Inflammatory macrophage treated with lipopolysaccharide for 1 hour (primary cell): ENCODE data around the gene ADAMTS1.

ENCODE experiments used
- DNase-seq, 2 donors: peaks; one replicate each; pipeline ENCODE4 v3.0.0-alpha.2; 2020 to 2022

ADAMTS1 gene

GRCh38 chr21:26844258-26845065, 747 bp downstream of the ADAMTS1 start:
- DNase-seq = no peak

GRCh38 chr21:26843933-26844257, 1.3 kb downstream of the ADAMTS1 start:
- no peak for DNase-seq

DNA sequence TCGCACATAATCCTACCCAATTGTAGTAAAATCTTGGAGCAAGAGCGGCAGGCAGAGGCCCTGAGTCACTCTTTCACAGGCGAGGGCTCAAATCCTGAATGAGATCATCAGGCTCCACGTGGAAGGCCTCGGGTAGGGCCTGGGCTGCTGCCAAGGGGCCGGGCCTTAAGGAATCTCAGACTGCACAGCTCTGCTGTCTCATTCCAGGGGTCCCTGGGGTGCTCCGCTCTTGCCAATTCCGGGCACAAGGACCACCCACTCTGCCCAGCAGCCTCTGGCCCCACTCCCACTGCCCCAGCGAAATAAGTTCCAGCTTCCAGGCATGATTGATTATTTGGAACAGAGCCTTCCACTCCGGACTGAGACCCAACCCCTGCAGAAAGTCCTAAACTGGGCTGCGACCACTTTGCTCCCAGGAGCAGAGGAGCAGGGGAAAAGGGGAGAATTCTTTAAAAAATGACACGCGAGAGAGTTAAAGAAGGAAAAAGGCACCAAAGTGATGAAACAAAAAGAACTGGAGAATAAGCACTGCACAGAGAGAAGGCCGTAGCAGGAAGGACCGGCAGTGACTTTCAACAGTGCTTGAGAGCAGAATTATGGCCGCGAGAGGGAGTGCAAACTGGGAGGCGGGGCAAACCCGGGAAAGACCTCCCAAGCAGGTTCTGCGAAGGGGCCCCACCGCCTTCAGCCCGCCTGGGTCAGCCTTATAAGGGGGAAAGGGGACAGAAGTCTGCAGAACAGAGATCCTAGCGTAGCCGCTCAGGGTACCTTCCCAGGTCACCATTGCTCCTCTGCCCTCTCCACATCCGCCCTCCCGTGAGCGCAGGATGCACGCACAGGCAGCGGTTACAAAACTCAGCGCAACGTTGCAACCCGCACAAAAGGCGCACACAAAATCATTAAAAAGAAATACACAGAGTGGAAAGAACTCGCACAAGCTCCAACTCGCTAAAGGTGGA, 2.0 kb downstream of the ADAMTS1 start:
- DNase-seq = no peak

DNA sequence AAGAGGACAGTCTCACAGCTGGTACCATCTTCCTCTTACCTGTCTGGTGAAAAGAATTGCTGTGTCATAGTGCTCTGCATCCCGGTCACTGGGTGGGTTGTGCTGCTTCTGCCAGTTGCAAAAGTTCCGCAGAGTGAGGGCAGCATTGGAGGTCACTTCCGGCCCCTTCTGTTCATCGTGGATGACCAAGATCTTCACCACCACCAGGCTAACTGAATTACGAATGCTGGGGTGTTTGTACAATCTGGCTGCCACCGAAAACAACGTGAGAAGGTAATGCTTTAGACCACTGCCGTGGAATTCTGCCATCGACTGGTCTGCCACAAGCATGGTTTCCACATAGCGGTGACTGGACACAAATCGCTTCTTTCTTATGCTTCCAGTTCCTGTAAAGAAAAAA, 2.9 kb downstream of the ADAMTS1 start:
- no peak for DNase-seq

DNA sequence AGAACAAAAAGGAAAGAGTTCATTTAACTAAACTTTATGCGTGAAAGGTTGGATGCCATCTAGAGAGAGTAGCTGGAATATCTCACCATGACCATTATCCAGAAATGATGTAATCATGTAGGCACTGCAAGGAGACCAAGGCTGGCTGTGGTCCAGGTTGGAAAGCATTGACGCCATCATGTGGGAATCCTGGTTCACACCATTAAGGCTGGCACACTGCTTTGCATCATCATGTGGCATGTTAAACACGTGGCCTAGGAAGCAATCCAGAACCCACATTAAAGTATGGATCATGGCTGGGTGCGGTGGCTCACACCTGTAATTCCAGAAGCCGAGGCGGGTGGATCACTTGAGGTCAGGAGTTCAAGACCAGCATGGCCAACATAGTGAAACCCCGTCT, 4.3 kb downstream of the ADAMTS1 start:
- no peak for DNase-seq

DNA sequence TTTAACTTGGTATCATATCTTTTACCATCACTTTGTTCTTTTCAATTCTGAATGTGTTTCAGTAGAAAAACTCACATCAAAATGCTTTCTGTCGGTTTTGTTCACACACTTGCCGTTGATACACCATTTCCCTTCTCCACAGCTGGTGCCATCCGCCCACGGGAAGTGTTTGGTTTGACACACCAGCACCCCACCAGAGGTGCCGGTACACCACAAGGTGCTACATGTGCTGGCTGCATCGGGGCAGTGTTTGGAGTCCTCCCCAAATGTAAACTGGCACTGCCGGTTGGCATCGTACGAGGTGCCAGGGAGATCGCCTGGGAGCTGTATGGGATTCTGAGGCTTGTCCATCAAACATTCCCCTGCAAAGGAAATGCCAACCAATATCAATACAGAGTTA, 5.0 kb downstream of the ADAMTS1 start:
- no peak for DNase-seq

DNA sequence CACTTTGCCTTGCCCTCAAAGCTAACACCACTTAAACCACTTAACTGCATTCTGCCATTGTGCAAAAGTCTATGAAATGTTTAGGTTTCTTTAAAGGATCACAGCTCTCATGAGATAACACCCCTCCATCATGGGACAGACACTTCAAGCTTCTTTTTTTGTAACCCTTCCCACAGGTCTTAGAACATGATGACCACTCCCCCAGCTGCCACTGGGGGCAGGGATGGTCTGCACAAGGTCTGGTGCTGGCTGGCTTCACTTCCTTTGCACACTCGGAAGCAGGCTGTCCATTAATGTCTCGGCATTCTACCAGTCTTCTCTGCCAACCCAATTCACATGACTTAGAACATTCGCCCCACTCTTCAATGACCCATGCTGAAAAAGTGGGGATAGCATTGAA, 7.7 kb downstream of the ADAMTS1 start:
- no peak for DNase-seq

GRCh38 chr21:26836528-26836927, 8.7 kb downstream of the ADAMTS1 start:
- no peak for DNase-seq

DNA sequence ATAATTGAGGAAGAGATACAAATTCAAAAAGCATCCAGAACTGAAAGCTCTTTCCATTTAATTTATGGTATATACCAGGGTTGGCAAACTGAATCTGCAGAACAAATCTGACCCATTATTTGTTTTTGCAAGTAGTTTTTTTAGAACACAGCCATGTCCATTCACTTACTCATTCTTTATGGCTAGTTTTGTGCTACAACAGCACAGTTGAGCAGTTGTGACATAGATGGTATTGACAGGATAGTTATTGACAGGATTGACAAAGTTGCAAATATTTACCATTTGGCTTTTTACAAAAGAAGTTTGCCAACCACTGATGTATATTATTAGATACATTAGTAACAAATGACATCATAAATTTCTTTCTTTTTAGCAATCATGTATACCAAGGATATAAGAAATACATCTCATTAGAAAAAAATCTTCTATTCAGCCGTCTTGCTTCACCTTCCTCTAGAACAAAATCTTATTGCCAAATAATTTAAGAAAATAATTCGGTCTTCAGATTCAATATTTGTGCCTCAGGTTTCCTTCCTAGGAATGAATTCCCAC, 9.4 kb downstream of the ADAMTS1 start:
- no peak for DNase-seq

GRCh38 chr21:26835027-26835713, 10.0 kb downstream of the ADAMTS1 start:
- no peak for DNase-seq

GRCh38 chr21:26834181-26834905, 10.9 kb downstream of the ADAMTS1 start:
- DNase-seq = no peak

DNA sequence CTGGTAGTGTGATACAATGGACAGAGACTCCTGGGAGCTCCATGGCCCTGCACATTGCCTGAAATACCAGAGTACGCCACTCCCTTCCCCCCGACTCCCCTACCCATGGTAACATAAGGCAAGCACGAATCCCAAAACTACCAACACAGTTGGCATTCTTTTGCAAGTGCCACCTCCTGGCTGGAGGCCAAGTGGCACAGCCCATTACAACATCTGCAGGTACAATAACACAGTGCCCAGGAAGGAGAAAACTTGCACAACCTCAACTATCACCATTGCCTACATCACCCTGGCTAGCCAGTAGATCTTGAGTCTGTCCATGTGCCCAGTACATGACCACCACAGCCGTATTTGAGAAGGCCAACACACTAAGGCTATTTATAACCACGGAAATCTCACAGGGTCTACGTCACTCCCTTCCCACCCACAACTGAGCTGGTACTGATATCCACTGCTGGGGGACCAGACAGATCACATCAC, 11.7 kb downstream of the ADAMTS1 start:
- DNase-seq = no peak

GRCh38 chr21:26833011-26833410, 12.2 kb downstream of the ADAMTS1 start:
- DNase-seq = no peak

DNA sequence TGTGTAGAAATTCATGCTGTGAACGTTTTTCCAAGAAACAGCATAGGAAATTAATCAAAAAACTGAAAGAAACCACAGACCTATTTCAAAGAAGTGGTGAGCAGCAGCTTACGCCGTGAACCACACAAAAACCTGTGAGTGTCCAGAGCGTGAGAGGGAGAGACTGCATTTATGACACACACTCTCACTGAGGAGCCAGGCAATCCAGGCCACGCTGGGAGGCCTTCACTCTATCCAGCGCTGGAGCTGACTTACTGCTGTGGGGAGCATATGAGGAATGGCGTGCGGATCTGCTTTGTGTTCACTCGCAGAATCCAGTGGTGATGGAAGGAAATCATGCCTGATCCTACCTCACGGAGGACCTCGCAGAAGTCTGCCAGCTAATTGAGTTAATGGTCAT, 12.7 kb downstream of the ADAMTS1 start:
- no peak for DNase-seq

DNA sequence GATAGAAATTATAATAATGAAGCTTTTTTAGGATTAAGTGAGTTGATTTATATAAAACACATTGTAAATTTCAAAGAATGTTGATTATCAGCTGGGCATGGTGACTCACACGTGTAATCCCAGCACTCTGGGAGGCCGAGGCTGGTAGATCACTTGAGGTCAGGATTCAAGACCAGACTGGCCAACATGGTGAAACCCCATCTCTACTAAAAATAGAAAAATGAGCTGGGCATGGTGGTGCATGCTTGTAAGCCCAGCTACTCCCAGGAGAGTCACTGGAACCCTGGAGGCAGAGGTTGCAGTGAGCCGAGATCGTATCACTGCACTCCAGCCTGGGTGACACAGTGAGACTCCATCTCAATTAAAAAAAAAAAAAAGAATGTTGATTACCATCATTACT, 18.4 kb downstream of the ADAMTS1 start:
- DNase-seq = no peak

GRCh38 chr21:26820509-26820908, 24.7 kb downstream of the ADAMTS1 start:
- no peak for DNase-seq

DNA sequence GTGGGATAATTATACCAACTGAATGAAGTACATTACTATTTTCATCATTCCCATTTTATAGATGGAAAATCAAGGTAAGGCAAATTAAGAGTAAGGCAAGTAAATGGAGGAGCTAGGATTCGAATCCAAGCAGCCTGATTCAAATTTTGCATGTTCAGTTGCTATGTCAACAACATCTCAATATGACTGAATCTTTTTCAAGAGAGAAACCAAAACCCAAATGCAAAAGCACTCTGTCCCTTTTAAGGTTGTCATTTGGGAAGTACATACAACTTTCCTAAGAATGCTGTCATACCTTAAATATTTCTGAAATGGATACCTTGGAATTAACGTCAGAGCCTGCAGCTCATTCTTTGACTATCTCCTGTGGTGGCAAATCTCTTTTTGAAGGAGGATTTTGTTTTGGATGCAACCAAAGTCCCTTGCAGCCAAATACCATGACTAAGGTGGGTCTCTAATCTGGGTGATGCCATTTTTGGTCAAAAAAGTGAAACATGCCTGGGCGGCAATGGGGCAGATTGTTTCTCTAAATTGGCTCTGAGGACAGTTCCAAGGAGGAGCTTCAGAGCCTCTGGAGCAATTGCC, 25.4 kb downstream of the ADAMTS1 start:
- no peak for DNase-seq

GRCh38 chr21:26818906-26819305, 26.3 kb downstream of the ADAMTS1 start:
- DNase-seq = no peak

DNA sequence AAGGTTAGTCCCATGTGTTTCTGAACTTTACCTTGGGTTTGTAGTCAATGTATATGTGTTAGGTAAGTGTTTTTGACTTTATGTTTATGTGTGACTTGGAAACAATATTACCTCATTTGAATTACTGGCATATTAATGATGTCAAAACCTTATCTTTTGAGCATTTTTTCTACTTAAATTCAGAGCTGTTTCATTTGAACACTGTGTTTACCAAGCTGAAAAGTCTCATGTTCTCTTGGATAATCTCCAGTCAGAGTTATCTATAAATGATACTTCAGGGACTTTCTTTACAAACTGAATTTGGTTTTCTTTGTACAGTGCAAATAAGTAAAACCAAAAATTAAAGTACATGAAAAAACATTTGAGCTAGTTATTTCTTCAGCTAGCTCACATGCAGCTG, 30.0 kb downstream of the ADAMTS1 start:
- no peak for DNase-seq

DNA sequence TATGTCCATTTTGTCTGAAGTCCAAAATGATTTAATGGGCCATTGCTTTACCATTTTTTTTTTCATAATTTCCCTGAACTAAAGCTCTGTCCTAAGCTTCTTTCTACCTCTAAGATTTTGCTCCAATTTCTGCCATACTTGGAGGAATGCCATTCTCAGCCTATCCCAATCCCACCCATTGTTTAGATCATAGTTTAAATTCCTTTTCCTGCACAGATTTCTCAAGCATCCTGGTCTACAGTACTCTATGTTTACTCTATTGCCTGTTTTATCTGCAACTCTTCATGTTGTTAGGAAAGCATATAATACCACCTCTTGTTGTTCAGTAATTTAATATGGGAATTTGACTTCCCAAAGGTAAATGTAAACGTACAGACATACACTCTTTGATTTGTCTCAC, 30.8 kb downstream of the ADAMTS1 start:
- no peak for DNase-seq

DNA sequence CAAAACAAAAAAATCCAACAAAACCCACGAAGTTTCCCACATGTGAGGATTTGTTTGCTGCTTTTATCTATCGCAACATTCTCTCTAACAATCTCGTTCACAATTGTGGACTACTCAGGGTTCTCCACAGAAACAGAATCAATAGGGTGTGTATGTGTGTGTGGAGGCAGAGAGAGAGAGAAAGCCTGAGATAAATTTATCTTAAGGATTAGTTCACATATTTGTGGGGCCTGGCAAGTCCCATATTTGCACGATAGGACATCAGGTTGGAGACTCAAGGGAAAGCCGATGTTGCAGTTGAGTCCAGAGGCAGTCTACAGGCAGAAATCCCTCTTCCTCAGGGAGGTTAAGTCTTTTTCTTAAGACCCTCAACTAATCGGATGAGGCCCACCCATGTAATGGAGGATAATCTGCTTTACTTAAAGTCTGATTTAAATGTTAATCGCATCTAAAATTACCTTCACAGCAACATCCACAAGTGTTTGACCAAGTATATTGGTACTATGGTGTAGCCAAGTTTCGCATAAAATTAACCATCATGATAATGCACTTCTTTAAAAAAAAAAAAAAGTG, 31.7 kb downstream of the ADAMTS1 start:
- DNase-seq = no peak

DNA sequence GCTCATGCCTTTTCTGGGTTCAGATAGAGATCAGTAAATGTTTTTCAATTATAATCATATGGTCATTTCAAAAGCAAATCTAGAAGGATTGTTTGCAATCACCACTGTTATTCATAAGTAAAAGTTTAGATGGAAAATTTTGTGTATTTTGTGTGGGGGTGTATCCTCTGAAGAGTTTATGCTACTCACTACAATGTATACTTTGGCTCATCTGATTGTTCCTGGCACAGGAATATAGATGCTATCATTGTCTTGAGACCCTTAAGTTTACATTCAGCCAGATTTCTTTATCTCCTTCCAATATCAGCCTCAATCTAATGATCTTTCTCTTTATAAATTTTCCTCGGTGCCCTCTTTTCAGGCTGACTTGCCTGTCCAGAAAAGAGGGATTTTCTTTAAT, 33.0 kb downstream of the ADAMTS1 start:
- no peak for DNase-seq
